OCI-LY1 (cell line): ENCODE results near the gene MEIOB.
"Not testable (repeated sequence)": the region's sequence is repeated elsewhere in the genome, so short reads cannot be mapped to it uniquely, and the experiment has no call there.

Source experiments
- CTCF ChIP-seq: fragments of 200-600 bp; sonication (generic), shearing (Covaris generic); IDR thresholded peaks from 2 replicates; pipeline ENCODE4 v1.5.1; 2017; ENCODE audit warnings: mild to moderate bottlenecking, antibody characterized with exemption, low read length, moderate library complexity, mixed read lengths
- EZH2 ChIP-seq: fragments of 200-600 bp; sonication (generic), shearing (Covaris generic); IDR thresholded peaks from 2 replicates; pipeline ENCODE4 v1.8.0; 2017; ENCODE audit warnings: borderline replicate concordance, mixed run types, mild to moderate bottlenecking, antibody characterized with exemption, low read length, moderate library complexity, mixed read lengths

GRCh38 chr16:1799263-1799662 lies 72.7 kb downstream of the MEIOB start:
- TF ChIP-seq CTCF, EZH2: not testable (repeated sequence)
